CD4-positive, alpha-beta T cell treated with Interferon alpha-2 for 1 hour (primary cell): Measurements from ENCODE around the gene GLIS2.

Source experiments
- DNase-seq, 2 donors: peaks; one replicate each; pipeline ENCODE4 v3.0.0-alpha.2; 2020 to 2022

Gene GLIS2

DNA sequence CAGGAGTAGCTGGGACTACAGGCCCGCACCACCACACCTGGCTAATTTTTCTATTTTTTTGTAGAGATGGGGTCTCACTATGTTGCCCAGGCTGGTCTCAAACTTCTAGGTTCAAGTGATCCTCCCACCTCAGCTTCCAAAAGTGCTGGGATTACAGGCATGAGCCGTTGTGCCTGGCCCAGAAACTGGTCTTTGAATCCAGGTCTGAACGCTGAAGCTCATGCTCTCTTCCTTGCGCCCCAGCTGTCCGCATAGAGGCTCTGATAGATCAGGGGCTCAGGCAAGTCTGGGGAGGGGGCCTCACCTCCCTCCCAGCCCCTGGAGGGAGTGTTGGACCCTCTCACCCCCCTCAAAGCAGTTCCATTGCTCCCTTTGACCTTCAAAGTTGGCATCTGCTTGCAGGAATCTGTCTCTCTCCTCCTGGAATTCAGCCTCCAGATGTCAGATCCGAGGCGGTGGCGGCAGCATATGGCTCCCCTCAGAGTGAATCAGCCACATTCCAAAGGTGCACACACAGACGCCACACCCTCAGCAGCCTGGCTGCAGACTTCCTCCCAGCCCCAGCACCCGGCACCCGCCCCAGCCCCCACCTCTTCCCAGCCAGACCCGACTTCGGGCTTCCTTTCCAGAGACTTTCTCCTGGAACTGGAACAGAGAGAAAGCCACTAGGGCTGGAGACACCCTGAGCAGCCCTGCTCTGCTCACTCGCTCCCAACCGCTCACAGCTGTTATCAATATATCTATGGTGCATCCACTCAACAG is 16.9 kb upstream of the GLIS2 start:
- DNase-seq, result no peak

DNA sequence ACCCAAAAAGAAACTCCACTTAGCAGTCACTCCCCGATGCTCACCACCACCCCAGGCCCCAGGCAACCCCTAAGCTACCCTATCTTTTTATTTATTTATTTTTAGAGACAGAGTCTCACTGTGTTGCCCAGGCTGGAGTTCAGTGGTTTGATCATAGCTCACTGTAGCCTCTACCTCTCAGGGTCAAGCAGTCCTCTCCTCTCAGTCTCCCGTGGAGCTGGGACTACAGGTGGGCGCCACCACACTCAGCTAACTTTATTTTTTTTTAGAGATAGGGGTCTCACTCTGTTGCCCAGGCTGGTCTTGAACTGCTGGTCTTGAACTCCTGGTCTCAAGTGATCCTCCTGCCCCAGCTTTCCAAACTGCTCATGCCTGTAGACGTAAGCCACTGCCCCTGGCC is 14.7 kb upstream of the GLIS2 start:
- no peak for DNase-seq

DNA sequence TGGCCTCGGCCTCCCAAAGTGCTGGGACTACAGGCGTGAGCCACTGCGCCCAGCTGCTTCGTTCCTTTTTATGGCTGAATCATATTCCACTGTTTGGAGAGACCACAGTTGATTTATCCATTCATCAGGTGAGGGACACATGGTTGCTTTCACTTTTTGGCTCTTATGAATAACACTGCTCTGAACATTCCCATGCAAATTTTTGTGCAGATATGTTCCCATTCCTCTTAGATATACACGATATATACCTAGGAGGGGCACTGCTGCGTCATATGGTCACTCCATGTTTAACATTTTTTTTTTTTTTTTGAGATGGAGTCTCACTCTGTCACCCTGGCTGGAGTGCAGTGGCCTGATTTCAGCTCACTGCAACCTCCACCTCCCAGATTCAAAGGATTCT is 13.9 kb upstream of the GLIS2 start:
- DNase-seq, result no peak

DNA sequence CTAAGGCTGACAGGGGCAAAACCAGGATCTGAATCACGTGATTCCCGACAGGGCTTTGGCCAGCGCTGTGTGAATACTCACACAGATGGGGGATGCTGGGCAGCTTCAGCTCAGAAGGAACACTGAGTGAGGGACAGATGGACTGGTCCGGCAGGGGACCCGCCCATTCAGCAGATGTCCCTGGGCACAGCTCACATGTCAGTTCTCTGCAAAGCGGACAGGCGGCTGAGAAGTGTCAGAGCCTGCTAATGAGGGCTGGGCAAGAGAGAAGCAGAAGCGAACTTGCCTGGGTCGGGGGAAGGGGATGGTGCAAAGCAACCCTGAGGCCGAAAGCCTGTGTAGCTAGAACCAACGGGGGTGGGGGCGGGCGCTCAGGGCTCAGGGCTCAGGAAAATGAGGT is 11.9 kb upstream of the GLIS2 start:
- no peak for DNase-seq

DNA sequence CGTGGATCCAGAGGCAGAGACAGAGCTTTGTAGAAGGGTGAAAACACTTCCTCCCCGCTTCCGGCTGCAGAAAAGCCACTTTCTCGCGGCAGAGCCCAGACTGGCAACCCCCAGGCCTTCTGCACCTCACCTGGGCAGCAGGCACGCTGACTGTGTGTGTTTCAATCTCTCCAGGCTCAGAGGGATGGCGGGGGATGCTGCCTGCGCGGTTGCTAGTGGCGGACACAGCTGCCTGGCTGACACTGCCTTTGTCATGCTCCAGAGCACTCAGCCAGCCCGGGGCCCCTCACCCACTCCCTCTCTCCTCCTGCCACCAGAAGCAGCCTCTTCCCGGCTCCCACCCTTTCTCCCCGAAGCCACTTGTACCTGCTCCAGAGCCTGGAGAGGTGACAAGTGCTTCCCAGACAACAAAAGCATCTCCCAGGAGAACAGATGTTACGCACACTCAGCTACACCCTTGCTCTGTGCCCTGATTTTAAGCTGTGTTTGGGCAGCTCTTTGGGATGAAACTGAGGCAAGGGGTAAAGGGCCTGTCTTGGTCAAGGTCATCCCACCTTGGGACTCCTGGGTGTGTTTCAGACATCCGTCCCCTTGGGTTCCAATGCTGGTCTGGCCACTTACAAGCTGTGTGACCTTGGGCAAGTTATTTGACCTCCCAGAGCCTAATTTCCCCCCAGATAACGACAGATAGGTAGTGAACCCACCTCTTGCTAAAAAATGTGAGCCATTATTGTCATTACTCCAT is 9.2 kb upstream of the GLIS2 start:
- peak; percentile 28 to 62 for DNase-seq

DNA sequence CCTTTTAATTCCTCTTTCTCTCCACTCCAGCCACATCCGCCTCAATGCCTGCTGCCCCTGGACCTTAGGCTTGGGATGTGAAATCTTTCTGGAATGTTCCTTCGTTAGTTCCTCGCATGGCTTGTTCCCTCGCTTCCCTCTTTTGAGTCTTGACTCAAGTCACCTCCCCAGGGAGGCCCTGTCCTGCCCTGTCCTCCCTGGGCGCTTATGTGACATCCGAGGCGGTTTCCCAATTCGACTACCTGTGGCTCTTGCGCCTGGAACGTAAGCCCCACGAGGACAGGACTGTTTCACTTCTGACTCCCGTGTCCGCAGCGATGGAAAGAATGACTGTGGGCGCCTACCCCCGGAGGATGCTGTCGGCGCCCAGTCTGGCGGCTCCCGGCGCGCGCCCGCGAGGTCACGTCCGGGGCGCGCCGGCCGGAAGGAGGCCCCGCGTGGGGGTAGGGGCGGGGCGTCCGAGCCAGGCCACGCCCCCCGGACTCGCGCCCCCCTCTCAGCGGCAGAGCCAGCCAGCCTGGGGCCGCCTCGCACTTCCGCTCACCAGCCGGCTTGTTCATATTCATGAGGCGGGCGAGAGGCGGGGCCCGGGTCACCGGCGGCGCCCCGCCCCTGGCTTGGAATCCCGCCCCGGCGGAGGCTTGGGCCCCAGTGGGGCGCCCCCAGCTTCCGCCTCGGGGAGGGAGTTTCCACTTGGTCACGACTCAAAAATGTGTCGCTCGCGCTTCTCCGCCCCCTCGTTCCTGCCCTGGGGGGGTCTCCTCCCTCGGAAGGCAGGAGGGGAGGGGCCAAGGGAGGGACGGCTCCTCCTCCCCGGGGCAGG is 8.4 kb upstream of the GLIS2 start:
- peak; percentile 98 for DNase-seq

DNA sequence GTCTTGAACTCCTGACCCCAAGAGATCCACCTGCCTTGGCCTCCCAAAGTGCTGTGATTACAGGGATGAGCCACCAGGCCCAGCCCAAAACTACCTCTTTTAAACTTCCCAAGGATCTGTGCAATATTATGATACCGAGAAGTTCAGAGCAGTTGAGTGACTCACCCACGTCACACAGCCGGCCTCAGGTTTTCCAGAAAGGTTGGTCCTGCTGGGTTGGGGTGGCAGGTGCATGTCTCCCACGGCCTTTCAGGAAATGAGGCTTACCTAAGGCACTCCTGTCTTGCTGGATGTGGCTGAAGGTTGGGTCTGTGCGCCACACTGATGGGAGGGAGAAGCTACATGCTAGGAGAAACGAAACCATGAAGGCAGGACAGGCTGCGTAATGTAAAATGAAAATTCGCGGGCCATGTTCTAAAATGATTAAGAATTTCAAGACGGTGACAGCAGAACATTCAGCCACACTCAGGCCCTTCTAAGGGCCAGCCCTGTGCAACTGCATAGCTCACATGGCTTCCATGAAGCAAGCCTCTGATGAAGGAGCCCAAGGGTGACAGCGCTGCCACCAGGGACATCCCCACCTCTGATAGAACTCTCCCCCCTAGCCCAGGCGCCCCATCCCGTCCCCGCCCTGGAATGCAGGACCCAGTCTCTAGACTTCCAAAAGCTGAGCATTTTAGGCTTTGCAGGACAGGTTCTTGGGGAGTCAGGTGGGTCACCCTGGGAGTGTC is 6.6 kb upstream of the GLIS2 start:
- DNase-seq, result no peak

DNA sequence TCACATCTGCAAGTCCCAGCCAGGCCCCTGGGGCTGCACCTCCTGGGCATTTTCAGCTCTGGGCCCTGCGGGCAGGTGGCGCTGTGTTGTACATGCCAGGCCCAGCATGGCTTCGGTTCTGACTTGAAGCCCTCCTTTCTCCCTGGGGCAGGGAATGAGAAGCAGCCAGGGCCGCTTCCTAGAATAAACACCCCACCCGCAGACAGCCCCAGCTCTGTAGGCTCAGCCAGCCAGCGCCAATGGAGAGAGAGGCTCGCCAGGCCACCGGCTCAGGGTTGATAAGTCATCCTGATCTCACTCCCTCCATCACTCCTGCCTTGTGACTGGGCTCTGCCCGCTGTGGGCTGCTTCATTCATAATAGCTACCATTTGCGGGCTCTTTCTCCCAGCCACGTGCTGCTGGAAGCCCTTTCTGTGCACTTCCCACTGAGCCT is 6.0 kb upstream of the GLIS2 start:
- peak; percentile 63 to 68 for DNase-seq

DNA sequence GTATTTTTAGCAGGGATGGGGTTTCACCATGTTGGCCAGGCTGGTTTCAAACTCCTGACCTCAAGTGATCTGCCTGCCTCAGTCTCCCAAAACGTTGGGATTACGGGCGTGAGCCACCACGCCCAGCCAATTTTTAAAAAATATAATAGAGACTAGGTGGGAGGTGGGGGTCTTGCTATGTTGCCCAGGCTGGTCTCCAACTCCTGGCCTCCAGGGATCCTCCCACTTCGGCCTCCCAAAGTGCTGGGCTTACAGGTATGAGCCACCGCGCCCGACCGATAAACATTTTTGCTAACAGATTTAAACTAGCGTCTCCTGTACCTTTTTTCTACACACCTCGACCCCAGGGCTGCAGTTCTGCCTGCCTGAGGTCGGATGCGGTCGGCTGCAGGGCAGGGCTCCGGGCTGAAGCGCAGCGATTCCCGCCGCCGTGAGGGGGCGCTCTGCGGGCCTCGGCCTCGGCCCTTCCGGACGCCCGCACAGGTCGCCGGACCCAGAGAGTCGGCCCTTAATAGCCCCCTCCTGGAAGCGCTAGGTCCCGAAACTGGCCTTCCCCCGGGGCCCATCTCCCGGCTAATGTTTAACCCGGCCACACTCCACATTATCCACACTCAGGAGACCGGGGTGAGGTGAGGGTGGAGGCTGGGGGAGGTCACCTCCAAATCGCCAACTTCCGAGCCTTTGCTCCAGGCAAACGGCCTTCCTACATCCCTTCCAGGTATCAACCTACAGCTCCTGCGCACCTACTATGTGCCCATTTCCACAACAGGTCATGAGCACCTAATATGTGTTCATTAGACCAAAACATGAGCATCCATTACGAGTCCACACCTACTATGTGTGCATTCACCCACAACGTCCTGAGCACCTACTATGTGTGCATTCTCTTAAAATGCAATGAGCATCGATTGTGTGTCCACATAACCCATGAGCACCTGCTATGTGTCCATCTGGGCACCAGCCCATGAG is 2.0 kb upstream of the GLIS2 start:
- peak in 1 of 2 donors; percentile 27 for DNase-seq

DNA sequence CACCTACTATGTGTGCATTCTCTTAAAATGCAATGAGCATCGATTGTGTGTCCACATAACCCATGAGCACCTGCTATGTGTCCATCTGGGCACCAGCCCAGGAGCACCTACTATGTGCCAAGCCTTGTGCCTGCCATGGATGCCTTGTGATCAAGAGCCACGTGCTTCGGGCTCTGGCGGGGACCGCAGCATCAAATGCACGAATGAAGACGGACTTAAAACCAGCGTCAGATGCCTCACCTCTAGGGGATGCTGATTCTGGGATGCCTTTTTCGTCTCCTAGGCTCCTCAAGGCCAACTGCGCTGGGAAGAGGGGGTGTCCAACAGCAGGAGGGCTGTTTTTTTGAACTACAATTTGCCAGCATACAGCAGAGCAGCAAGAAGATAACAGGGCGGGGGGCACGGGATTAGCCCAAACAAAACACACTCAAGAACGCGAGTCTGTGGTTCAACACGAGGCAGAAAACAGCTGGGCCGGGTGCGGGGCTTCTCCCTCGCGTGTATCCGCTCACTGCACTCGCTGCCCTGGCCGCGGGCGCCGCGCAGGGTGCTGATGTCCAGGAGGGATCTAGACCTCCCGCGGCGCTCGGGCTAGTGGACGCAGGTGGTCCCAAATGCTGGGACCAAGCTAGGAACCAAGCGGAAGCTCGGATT is 1.2 kb upstream of the GLIS2 start:
- peak in 1 of 2 donors; percentile 32 for DNase-seq

DNA sequence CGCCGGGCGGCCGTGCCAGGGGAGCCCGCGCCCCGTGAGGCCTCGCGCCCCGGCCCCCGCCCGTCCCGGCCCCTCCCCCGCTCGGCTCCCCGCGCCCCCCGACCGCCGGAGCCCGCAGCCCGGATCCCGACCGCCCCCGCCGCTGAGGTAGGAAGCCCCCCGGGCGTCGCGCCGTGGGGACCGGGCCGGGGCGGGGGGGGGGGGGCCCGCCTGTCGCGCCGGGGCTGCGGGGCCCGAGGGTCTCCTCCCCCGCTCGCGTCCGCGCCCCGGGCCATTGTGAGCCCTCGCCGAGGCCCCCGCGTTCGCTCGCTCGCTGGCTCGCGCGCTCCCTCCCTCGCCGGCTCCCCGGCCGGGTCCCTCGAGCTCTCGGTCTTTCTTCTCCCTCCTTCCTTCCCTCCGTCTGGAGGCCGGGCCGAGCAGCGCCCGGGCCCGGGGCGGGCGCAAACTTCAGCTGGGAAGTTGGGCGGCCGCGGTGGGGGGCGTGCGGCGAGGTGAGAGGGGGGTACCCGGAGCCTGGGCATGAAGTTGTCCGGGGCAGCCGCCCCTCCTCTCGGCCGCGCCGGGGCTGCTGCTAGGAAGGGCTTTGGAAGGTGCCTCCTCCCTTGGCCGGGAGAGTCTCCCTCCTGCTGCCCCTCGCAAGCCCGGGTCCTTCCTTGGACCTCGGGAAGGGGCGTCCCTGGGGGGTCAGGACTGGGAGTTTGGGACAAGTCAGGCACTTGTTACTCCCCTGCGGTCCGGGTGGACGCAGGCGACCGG is 419 bp downstream of the GLIS2 start:
- no peak for DNase-seq

DNA sequence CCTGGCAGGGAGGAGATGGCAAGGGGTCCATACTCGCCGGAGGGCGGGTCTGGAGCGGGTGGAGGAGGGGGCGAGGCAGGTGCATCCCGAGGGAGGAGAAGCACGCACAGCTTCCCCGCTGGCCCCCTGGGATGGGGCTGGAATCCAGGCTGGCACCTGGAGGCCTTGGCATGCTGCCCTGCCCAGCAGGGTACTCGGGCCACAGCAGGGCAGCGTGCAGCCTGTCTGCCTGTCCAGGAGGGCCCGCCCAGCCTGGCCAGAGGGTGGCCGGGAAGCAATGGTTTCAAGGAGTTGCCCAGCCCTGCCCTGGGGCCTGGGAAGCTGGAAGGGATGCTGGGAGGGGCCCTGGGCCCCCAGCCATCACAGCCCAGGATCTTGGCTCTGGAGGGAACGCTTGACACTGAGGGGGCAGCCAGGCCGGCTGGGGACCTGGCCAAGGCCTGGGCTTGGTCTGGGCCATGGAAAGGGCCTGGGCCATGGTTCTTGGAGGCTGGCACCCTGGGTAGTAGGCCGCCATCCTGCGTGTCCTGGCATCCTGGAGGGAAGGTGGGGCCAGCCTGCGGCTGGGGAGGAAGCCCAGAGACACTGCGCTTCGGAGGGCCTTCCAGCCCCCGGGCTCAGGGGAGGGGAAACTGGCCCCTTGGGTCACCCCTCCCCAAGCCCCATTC is 1.1 kb downstream of the GLIS2 start:
- no peak for DNase-seq

DNA sequence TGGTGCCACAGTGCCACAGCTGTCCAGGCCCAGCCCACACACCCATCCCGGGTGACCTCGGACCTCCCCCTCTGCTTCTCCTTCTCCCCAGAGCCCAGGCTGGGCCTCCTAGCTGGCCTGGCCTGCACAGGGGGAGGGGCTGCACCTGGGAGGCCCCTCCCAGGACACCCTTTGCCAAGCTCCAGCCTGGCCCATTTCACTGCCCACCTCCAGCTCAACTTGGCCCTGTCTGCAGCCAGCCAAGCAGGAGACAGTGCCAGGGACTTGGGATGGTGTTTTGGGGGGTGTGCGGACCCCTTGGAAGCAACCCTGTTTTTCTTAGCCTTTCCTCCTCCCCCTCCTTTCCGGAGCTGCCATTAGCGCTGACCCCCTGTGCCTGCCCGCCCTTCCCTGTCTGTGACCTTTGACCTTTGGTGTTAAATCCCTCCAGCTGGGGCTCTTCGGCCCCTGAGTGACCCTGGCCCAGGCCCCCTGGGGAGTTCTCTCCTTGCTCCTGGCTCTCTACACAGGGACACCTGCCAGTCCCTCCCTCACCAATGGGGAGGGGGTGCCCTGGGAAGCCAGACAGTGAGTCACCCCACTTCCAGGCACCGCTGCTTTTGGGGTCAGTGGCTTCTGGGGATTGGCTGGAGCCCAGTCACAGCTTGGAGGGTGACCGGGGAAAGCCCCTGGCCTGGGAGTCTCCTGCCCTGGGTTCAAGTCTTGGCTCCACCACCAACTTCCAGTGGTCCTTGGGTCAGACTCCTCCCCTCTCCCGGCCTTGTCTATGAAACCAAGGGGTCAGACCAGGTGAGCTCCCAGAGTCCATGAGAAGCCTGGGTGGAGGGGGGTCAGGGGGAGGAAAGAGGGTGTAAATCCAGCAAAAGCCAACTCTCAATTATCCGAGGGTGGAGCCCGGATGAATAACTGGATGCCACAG is 1.9 kb downstream of the GLIS2 start:
- no peak for DNase-seq

DNA sequence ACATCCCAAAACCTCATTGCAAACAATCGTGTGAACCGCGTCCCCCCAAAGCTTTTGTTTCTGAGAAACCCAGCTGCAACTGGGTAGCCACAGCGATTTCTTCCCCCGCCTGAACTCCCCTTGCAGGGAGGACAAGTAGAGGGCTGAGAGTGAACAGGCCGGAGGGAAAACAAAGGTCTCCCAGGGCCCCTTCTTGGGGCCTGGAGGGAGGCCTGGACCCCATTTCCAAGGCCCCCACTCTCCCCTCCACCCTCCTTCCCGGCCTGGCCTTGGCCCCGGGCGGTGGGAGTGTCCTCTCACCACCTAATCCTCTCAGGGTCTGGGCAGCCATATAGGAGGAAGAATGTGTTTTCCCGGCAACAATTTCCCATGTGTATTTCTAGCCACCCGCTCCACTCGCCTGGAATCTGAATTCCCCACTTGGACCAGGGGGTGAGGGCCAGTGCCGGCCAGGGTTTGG is 2.6 kb downstream of the GLIS2 start:
- DNase-seq, result no peak

DNA sequence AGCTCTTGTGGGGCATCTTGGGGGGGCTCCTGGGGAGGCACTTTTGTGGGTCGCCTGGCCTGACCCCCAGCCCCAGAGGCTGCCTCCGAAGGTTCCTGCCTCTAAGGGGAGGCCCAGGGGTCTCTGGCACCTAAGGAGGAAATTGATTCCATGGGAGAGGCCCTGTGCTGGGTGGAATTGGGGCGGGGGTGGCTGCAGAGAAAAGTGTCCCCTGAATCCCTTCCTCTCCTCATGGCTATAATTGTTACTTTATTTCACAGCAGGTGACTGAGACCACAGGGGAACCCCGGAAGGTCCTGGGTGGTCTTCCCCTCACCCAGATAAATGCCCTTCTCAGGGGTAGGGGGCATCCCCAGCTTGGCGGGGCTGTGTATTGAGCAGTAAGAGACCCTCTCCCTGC is 3.1 kb downstream of the GLIS2 start:
- no peak for DNase-seq

DNA sequence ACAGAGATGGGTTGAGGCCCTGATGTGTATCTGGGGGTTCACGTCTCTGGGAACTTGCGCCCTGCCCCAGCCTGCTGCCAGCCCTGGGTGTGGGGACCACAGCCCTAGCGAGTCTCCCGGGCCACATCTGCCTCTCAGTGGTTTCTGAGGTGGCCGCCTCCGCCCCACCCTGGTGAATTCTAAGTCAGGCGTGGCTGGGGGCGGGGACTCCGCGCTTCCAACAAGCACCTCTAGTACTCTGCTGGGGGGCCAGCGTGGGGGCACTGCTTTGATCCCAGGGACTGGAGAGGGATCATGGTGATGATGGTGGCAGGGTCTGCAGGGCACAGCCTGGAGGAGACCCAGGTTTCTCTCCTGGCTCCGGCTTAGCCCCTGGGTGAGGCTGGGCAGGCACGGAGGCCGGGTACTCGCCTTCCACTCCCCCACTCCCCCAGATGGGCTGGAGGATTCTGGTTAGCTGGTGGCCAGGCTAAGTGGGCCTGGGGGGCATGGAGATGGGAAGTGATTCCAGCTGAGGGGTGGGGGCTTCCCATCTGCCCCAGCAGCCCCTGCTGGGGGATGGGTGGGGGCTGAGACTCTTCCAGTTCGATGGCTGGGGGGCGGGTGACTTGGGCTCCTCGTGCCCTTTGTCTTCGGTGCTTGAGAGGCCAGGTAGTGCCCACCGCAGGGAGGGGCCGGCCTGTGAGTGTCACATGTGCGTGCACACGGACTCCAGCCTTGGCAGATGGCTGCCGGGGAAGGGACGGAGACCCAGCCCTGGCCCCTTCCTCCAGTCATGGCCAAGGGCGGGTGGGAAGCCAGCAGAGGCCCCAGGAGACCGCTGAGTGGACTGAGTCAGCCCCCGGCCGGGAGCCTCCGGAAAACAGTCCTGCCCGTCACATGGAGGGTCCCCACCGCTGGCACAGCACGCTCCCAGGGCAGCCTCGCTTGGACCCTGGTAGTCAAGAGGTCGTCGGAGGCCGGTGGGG is 3.9 kb downstream of the GLIS2 start:
- DNase-seq, result peak; percentile 49 to 68

DNA sequence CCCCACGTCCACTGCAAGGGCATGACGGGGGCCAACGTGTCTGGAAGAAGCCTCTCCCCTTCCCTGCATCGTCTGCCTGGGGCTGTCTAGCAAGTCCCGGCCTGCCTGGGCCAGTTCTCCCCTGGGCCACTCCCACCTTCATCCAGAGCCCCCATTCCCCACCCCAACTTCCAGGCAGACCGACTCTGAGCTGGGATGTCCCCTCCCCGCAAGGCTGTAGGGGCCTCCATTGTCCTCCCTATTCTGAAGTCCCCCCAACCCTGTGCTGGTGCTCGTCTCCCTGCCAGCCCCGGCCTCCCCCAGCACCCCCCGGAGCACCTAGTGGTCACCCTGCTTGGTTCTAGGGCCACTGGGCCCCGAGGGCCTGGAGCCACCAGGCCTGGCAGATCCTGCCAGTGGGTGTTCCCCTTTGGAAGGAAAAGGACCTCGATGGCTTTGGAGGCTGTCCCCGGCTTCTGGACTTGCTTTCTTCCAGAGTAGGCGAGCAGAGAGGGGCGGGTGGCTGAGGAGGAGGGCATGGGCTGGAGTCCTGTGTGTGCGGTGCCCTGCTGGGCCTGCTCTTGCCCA is 4.8 kb downstream of the GLIS2 start:
- DNase-seq, result no peak
